HEK293 (cell line): ENCODE results near the gene RIT1.

ENCODE experiments used
- CTCF ChIP-seq: fragments of 450-650 bp; formaldehyde crosslinking; IDR thresholded peaks from 2 replicates; pipeline ENCODE4 v1.5.1; 2016; ENCODE audit warnings: missing biosample characterization, missing genetic modification characterization
- KLF16 ChIP-seq: fragments of 450-650 bp; formaldehyde crosslinking; IDR thresholded peaks from 2 replicates; pipeline ENCODE4 v1.5.1; 2017; ENCODE audit warnings: missing biosample characterization, missing genetic modification characterization
- OVOL3 ChIP-seq: fragments of 450-650 bp; formaldehyde crosslinking; IDR thresholded peaks from 2 replicates; pipeline ENCODE4 v1.5.1; 2016; ENCODE audit warnings: missing biosample characterization, missing genetic modification characterization
- ZNF830 ChIP-seq: fragments of 450-650 bp; IDR thresholded peaks from 2 replicates; pipeline ENCODE4 v1.5.0; 2018; ENCODE audit warnings: missing biosample characterization, missing genetic modification characterization, low read depth, mild to moderate bottlenecking, moderate library complexity
- TF ChIP-seq, protein P1 (sequence below): fragments of 450-650 bp; formaldehyde crosslinking; IDR thresholded peaks from 2 replicates; pipeline ENCODE4 v1.5.1; 2016; ENCODE audit warnings: missing biosample characterization, missing genetic modification characterization
- TF ChIP-seq, protein P2 (sequence below): sonication (generic); formaldehyde crosslinking; IDR thresholded peaks from 2 replicates; pipeline ENCODE4 v1.8.1; 2022; ENCODE audit warnings: mild to moderate bottlenecking, moderate library complexity, missing genetic modification reagents

- TF ChIP-seq, protein P1, sequence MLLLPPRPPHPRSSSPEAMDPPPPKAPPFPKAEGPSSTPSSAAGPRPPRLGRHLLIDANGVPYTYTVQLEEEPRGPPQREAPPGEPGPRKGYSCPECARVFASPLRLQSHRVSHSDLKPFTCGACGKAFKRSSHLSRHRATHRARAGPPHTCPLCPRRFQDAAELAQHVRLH (tag by site-specific recombination): no peak
- no peak for TF ChIP-seq KLF16 (tag by site-specific recombination)
- no peak for TF ChIP-seq CTCF (tag by site-specific recombination)
- no peak for TF ChIP-seq OVOL3
- TF ChIP-seq, protein P2, sequence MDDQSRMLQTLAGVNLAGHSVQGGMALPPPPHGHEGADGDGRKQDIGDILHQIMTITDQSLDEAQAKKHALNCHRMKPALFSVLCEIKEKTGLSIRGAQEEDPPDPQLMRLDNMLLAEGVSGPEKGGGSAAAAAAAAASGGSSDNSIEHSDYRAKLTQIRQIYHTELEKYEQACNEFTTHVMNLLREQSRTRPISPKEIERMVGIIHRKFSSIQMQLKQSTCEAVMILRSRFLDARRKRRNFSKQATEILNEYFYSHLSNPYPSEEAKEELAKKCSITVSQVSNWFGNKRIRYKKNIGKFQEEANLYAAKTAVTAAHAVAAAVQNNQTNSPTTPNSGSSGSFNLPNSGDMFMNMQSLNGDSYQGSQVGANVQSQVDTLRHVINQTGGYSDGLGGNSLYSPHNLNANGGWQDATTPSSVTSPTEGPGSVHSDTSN (CRISPR knock-in tag): no peak
- TF ChIP-seq ZNF830 (tag by site-specific recombination): no peak
These were observed 54.7 kb downstream of the RIT1 start for GRCh38 chr1:155856257-155856974.
